Right ventricle myocardium inferior (tissue), 1 donor: Measurements from ENCODE around the gene TMEM106C. TPM values are rescaled to one million over a fixed set of nuclear protein-coding genes. Genes with fewer than 3 reads are reported as not detected.
A peak's percentile ranks its signal among the peaks of the same experiment; 100 is the strongest.

Experiments used
- ATAC-seq: fragments of 200-7000 bp; cut with Tn5 transposase; one replicate; pipeline ENCODE4 v1.9.1; 2020; ENCODE audit warnings: mild to moderate bottlenecking, moderate library complexity
- DNase-seq: peaks from one replicate; pipeline ENCODE4 v3.0.0; 2021; ENCODE audit errors: missing footprints
- intact Hi-C: fragments of 100-400 bp; cut with DNase I; formaldehyde crosslinking; loops from one replicate; pipeline ENCODE4 v1.11.0; 2022
- total RNA-seq: library from RNA; stranded (reverse); fragmentation: NEBNext Ultra II Directional; extraction: Animal tissue kit (Norgen Biotek cat#: 25700); gene quantifications from one replicate; pipeline ENCODE4 v1.2.1, GENCODE V29; 2021
- donor health status: DM: no; HTN: yes; CAD: no; lungs with severe emphysema.

Gene TMEM106C
- total RNA-seq, 1 donor from 2014 or later, result 45.6 TPM

DNA sequence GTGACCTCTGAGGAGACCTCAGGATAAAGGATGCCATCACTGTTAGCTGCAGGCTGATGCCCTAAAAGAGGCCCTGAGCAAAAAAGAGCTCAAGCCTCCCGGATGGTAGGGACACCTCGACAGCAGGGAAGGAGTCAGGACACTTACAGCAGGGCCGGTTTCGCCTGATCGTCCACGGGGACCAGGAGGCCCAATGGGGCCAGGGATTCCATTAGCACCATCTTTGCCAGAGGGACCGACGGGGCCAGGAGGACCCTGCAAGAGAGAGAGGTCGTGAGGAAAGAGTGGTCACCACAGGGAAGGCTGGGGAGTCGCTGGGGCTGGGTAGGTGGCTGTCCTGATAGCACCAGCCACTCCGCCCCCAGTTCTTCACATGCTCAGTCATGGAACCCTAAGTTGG is 12.4 kb downstream of the TMEM106C start:
- ATAC-seq (no peak), DNase-seq (no peak)
- intact Hi-C loops, result no loop called here

DNA sequence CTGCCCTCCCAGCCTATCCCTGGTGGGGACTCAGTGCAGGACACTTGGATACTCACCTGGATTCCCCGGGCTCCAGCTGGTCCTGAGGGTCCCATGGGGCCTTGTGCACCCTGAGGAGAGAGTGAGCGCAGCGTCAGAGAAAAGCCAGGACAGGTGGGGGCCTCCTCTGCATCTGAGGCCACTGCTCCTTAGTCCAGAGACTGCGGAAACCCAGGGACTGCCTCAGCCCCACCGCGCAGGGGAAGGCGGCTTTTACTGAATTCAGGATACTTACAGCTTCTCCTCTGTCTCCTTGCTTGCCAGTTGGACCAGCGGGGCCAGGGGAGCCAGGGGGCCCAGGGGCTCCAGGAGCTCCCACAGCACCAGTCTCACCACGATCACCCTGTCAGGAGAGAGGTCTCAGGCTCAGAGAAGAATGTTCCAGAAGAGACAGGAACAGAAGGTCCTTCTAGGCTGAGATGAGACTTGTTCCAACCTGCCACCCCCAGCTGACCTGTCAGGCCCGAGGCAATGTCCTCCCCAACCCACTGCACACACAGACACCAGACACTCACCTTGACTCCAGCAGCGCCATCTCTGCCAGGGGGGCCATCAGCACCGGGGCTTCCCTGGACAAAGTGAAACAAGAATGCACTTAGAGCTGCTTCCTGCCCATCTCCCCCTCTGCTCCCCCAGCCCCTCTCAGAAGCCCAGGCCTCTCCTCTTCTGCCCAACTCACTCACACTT is 13.8 kb downstream of the TMEM106C start:
- ATAC-seq (no peak), DNase-seq (no peak)
- intact Hi-C loops, result no loop called here

DNA sequence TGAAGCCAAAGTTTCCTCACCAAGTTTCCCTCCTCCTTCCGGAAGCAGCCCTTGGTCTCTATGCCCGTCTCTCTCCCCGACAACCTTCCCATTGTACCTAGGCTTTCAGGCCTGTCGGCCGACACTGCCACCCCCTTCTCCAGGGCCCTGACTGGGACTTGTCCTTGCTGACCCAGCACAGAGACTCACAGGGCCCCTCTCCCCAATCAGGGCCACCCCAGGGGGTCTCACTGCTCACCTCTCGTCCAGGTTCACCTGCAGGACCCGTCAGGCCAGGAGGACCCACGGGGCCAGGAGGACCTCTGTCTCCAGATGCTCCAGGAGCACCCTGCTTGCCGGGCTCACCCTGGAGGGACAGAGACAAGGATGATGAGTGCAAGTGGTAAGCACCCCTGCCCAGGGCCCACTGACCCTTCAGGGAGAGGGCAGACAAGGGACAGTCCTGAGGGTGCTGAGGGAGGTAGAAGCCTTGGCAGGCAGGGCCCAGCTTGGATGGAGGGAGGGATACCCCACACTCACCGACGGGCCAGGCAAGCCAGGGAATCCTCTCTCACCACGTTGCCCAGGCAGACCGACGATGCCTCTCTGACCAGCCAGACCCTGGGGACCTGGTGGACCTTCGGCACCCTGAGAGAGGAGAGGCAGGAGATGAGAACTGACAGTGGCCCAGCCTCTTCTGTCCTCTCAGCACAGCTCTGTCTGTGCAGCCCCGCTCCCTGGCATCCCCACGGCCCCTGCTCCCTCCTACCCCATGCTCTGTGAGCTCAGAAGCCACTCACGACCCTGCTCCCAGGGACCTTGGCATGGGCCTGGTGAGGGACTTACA is 14.6 kb downstream of the TMEM106C start:
- ATAC-seq, result no peak
- no peak for DNase-seq
- intact Hi-C loops, result no loop called here

DNA sequence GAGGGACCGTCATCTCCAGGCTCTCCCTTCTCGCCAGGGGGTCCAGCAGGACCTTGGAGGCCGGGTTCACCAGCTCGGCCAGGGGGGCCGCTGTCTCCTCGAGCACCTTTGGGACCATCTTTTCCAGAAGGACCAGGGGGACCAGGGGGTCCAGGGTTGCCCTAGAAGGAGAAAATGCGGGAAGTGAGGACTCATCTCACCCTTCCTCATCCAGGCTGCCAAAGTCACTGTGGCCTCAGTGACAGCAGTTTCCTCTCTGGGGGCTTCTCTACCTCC is 15.1 kb downstream of the TMEM106C start:
- ATAC-seq (no peak), DNase-seq (no peak)
- intact Hi-C loops, result no loop called here

DNA sequence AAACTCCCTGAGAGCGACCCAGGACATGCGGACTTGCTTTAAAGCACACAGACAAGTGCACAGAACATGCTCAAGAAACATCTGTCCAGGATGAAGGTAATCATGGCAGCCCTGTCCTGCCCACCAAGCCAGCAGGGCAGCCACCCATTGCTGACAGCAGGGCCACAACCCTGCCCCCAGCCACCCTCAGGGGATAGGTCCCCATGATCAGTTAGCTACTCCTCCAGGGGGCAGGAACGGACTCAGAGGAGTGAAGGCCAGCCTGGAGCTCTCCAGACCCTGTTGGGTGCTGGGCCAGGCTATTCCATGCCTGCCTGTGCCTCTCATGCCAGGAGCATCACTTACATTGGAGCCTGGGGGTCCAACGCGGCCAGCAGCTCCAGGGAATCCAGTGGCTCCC is 15.8 kb downstream of the TMEM106C start:
- DNase-seq (no peak), ATAC-seq (no peak)
- intact Hi-C loops, result no loop called here

DNA sequence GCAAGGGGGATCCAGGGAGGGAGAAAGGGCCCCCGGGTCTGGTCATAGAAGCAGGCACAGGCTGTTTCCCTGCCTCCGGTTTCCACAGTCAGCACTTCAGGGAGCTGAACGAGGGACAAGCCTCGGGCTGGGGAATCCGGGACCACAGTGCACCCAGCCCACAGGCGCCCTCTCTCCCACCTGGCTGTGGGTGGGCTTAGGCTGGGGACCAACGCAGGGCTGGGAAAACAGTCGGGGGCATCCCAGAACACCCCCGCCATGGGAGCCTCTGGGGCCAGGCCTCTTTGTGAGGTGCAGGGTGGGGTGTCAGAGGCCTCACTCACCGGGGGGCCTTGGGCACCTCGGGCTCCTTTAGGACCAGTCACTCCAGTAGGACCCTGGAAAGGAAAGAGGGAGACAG is 16.3 kb downstream of the TMEM106C start:
- intact Hi-C loops, result no loop called here
- no peak for DNase-seq
- ATAC-seq, result no peak

DNA sequence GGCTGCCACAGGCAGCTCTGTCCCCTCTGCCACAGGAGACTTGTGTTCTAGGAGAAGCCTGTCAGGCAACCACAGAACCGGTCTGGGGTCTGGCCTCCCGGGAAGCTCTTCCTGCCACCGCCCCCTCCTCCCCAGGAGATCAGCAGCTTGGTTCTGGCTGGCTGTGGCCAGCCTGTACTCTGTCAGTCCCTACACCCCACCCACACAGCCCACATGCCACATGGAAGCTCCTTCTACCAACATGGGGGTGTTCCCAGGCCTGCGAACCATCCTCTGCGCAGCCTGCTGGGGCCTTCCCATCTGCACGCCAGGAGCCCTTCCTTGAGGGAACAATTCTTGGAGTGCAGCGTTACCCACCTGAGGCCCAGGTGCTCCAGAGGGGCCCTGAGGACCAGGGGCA is 16.8 kb downstream of the TMEM106C start:
- DNase-seq, result no peak
- no peak for ATAC-seq
- intact Hi-C loops, result no loop called here

DNA sequence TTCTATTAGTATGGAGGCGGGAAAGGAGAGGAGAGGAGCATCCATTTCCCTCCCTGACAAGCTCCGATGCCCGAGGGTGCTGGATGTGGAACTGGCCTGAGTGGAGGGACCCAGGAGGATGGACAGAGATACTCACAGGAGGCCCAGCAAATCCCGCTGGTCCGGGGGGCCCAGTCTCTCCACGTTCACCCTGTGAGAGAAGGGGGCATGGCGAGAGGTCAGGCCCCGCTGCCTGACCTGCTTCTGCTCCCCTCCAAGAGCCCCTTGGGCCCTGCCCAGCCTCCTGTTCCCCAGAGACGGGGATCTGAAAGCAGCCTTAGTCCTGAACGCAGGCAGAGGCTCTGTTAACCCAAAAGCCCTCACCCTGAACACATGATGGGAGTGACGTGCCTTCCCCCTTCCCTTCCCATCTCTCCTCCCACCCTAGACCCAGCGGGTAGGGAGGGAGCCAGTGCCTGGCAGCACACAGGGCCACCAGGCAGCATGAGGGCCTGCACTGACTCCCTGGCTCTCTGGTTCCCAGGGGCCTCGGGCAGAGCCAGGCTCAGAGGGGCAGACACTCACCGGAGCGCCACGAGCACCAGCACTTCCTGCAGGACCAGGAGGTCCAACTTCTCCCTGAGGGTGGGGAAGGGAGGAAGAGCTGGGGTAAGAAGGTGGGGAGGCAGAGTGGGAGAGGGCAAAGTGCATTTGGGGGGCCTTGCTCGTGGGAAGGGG is 17.5 kb downstream of the TMEM106C start:
- intact Hi-C loops, result no loop called here
- ATAC-seq (no peak), DNase-seq (no peak)

DNA sequence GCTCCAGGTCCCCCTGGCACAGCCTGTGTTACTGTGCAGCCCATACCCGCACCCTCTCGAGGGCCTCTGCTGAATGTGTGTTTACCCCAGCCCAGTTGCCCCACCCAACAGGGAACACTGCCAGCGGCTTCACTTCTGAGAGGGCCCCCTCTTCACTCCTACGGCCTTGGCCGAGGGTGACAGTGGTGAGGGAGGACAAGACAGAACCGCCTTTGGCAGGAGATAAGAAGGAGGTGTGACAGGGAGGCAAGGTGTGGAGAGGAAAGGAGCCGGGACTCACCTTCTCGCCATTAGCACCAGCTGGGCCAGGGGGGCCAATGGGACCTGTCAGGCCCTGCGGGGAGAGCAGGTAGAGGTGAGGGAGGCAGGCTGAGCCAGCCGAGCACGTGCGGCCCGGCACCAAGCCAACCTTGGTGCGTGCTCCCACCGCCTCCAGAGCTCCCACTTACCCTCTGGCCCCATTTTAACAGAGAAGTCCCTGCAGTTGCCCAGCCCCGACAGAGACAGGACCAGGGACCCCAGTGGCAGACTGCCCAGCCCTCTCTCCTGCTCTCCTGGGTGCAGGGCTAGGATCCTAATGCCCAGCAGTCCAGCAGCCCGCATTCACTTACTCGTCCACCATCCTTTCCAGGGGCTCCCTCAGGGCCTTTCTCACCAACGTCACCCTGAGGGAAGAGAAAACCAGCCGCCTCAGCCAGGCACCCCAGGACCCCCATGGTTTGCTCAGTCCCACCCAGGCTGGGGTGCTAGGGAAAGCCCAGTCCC is 18.3 kb downstream of the TMEM106C start:
- DNase-seq (no peak), ATAC-seq (no peak)
- intact Hi-C loops, result no loop called here

DNA sequence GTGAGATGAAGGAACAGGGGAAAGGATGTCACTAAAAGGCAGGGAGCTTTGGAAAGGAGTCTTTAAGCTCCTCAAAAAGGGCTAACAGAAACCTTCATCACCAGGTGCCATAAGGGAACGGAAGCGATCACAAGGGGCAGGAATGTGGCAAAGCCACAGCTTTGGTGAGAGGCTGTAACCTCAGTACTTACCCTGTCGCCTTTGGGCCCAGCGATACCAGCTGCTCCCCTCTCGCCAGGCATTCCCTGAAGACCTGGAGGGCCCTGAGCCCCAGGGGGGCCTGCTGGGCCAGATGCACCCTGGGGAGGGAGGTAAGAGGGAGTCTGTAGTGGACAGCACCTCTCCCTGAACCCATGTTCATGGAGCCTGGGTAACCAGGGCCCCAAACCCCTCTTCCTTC is 18.9 kb downstream of the TMEM106C start:
- DNase-seq (no peak), ATAC-seq (no peak)
- intact Hi-C loops, result no loop called here

DNA sequence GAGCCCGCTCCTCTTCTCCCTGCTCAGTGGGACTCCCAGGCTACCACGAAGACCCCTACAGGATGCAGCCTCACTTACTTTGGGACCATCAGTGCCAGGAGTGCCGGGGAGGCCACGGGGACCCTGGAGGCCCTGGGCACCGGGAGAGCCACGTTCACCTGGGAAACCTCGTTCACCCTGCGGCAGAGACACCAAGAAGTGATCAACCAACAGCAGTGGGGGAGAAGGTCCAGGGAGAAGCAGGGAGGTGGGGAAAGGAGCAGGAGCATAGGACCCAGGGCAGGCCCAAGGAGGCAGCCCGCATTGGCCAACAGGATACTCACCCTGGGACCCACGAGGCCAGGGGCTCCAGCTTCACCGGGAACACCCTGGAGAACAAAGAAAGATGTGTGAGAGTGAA is 19.4 kb downstream of the TMEM106C start:
- DNase-seq, result no peak
- intact Hi-C loops, result no loop called here
- no peak for ATAC-seq

DNA sequence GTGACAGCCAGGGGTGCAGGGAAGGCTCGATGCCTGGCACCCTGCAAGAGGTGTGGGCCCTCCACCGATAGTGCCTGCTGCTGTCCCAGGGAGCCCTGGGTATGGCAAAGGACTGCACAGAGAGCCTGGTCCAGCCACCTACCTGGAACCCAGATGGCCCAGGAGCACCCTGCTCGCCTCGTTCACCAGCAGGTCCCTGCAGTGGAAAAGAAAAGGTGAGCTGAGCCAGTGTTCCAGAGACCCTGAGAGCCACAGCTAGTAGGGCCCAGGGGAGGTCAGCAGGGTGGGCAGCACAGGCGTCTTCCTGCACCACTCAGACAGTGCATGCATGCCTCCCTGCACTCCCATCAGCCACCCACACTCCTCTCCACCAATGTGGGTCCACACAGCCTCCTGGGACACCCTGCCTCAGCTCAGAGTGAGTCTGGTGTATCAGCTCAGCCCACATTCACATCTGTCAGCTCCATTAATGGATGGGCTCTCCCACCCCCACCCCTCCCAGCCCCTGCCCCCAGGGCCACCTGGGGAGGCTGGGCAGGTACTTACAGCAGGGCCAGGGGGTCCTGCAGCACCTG is 20.2 kb downstream of the TMEM106C start:
- DNase-seq, result no peak
- intact Hi-C loops, result no loop called here

DNA sequence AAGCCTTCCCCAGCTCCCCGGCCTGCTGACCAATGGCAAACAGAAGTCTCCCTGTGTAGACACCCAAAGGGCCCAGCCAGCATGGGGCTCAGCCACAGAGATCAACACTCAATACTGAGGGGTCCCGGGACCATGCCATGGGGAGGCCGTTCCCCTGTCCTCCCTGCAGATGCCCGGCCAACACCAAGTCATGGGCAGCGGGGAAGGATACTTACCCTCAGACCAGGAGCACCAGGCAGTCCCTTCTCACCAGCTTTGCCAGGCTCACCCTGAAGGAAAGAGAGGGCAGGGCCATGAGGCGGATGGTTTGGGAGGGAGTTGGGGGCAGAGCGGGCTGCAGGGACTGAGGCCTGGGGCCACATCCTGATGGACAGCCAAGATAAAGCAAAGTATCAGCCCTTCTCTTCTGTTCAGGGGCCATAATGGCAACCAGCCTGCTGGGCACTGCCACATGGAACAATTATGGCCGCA is 21.0 kb downstream of the TMEM106C start:
- no peak for ATAC-seq
- DNase-seq, result no peak
- intact Hi-C loops, result no loop called here

More for the DNA sequence above, 20.2 kb downstream of the TMEM106C start:
- ATAC-seq, result no peak

DNA sequence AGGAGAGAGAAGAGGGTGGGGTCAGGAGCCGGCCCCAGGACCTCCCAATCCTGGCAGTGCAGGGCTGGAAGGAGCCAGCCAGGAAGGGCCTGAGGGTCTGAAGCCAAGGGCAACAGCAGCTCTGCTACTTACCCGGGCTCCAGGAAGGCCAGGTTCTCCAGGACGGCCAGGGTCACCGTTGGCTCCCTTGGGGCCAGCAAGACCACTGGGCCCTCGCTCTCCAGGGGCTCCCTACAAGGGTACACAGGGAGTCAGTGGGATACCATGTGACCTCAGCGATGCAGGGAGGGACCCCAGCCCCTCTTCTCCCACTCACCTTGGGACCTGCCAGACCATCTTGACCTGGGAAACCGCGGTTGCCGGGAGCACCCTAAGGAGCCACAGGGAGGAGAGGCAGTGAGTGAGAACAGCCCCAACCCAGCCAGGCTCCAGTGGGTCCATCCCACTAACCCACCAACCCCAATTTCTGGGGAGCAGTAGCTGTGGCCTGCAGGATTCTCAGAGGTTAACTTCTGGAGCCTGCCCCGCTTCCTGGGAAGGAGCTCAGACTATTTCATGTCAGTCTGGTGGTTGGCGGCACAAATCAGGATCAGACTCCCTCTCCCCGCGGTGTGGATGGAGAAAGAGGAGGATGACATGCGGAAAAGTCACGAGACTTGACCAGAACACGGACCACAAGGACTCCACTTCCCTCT is 22.3 kb downstream of the TMEM106C start:
- DNase-seq (no peak), ATAC-seq (no peak)
- intact Hi-C loops, result no loop called here

DNA sequence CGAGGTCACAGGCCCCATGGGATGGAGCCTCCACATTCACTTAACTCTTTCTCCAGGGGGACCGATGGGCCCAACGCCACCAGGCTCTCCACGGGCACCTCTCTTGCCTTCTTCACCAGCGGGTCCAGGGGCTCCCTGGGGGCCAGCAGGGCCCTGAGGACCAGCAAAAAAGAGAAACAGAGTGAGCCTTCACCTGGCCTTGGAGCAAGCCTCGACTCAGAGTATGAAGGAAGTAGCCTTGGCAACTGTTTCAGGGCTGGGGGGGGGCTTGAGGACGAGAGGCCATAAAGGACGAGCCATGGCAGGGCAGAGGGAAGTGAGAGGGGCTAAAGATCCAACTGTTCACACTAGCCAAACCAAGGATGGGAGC is 22.9 kb downstream of the TMEM106C start:
- ATAC-seq, result no peak
- DNase-seq, result no peak
- intact Hi-C loops, result no loop called here

DNA sequence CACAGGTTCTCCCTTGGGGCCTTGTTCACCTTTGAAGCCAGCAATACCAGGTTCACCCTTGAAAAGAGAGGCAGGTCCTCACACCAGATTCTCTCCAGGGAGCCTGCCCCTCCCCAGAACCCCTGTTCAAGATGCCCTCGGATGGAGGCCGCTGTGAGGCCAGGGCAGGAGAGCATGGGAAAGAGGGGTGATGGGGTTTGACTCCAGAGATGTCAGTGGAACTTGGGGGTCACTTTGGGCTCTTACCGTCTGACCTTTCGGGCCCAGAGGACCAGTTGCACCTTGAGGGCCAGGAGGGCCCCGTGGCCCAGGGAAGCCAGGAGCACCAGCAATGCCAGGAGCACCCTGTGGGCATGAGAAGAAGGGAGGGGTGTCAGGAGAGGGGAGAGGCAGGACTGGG is 23.4 kb downstream of the TMEM106C start:
- DNase-seq, result no peak

DNA sequence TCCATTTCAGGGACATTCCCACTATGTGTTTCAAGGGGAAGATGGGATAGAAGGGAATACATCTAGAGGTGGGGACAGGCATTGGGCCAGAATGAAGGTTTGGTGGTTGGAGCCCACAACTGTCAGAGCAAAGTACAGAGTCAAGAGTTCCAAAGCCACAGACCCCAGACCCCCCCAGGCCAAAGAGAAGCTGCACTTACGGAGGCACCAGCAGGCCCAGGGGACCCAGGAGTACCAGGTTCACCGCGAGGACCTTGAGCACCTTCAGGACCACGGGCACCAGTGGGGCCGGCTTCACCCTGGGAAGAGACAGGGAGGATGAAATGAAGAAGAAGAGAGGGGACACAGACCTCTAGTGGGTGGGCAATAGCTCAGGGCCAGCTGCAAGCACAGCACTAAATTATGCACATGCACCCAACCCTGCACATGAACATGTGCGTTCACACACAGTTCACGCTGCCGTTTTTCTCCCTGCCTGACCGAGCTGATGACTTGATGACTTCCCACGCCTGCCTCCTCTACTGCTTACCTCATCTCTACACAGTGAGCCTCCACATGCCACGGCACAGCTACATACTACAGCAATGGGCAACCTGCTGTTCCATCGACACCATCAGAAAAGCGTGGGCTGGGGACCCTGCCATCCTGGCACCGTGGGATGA is 24.1 kb downstream of the TMEM106C start:
- DNase-seq (no peak), ATAC-seq (peak; percentile 11)
- intact Hi-C loops, result no loop called here

More for the DNA sequence above, 23.4 kb downstream of the TMEM106C start:
- no peak for ATAC-seq
- intact Hi-C loops, result no loop called here
